Activated T-helper 17 cell treated with anti-CD3 and anti-CD28 coated beads, Interleukin-2, amount 50 U/mL, for 72 hours (primary cell): ENCODE results near the gene UBN2. TPM values are rescaled to one million over a fixed set of nuclear protein-coding genes. Genes with fewer than 3 reads are reported as not detected.
"Not testable (repeated sequence)": the region's sequence is repeated elsewhere in the genome, so short reads cannot be mapped to it uniquely, and the experiment has no call there.

Experiments
- ATAC-seq: fragments of 150-1000 bp; cut with Tn5 transposase; replicated peaks from 2 replicates; pipeline ENCODE4 v1.10.0; 2021; ENCODE audit warnings: mild to moderate bottlenecking, moderate library complexity
- H3K27ac Mint-ChIP-seq: one replicate; pipeline ENCODE4 v1.8.0; 2022; ENCODE audit warnings: mixed read lengths
- H3K27me3 Mint-ChIP-seq: one replicate; pipeline ENCODE4 v1.8.0; 2022; ENCODE audit warnings: mixed read lengths
- H3K36me3 Mint-ChIP-seq: one replicate; pipeline ENCODE4 v1.8.0; 2022; ENCODE audit warnings: low read depth, mild to moderate bottlenecking, mixed read lengths
- H3K4me1 Mint-ChIP-seq: one replicate; pipeline ENCODE4 v1.8.0; 2022; ENCODE audit warnings: mixed read lengths
- H3K4me3 Mint-ChIP-seq: one replicate; pipeline ENCODE4 v1.8.0; 2022; ENCODE audit warnings: mild to moderate bottlenecking, mixed read lengths
- H3K9me3 Mint-ChIP-seq: one replicate; pipeline ENCODE4 v1.8.0; 2022; ENCODE audit warnings: mixed read lengths
- total RNA-seq, 2 donors: library from RNA; stranded (reverse); gene quantifications; one replicate each; pipeline ENCODE4 v1.2.3, GENCODE V29; 2022

Gene UBN2
- 10 to 100 TPM; 11.8 to 16.2 TPM for total RNA-seq

- peaks cover 15% of the 10 kb centered on the region for H3K4me1 Mint-ChIP-seq
- H3K27me3 Mint-ChIP-seq: no peaks in the 10 kb centered on the region
- peaks cover 11% of the 10 kb centered on the region for H3K36me3 Mint-ChIP-seq
- H3K9me3 Mint-ChIP-seq: no peaks in the 10 kb centered on the region
- peak within 1 kb of the TSS; percentile 97 for H3K27ac Mint-ChIP-seq
- ATAC-seq: peak; percentile 97
- peak within 1 kb of the TSS; percentile 97 for H3K4me3 Mint-ChIP-seq
Observed at GRCh38 chr7:139230774-139231512, at the start of gene UBN2. Gene UBN2, plus strand, starts transcription at chr7:139231237. Its CDS starts 248 bp downstream, at chr7:139231485.

DNA sequence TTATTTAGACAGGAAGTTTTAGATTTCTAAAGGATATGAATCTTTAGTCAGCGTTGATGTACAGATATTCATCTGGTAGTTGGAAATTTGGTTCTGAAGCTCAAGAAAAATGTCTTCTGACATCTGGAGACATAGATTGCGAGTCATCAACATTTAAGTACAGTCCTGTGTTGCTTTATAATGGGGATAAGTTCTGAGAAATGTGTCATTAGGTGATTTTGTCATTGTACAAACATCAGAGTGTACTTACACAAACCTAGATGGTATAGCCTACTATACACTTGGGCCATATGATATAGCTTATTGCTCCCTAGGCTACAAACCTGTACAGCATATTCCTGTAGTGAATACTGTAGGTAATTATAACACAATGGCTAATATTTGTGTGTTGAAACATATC lies 49.6 kb upstream of the UBN2 start:
- no peak for ATAC-seq
- H3K4me1 Mint-ChIP-seq: no peaks in the 10 kb centered on the region
- no peak overlapping the region for H3K27ac Mint-ChIP-seq
- H3K9me3 Mint-ChIP-seq: no peaks in the 10 kb centered on the region
- no peaks in the 10 kb centered on the region for H3K27me3 Mint-ChIP-seq
- H3K4me3 Mint-ChIP-seq: no peak overlapping the region
- no peaks in the 10 kb centered on the region for H3K36me3 Mint-ChIP-seq

DNA sequence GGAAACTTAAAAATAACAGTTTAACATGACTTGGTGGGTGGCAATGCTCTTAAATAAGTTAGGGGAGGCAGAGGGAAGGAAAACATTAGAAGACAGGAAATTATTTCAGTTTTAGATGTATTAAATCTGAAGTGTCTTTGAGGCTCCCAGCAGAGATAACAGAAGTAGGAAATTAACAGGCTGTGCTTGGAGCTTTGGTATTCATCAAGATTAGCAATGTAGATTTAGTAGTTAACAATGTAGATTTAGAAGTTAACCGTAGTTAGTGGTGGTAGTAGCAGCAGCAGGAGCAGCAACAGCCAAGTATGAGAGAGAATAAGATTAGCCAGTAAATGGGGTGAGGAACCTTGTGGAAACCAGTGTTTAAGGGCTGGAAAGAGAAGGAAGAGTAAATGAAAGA lies 48.7 kb upstream of the UBN2 start:
- H3K9me3 Mint-ChIP-seq: no peaks in the 10 kb centered on the region
- no peak for ATAC-seq
- no peak overlapping the region for H3K27ac Mint-ChIP-seq
- H3K36me3 Mint-ChIP-seq: no peaks in the 10 kb centered on the region
- H3K4me3 Mint-ChIP-seq: no peak overlapping the region
- H3K4me1 Mint-ChIP-seq: no peaks in the 10 kb centered on the region
- H3K27me3 Mint-ChIP-seq: no peaks in the 10 kb centered on the region

DNA sequence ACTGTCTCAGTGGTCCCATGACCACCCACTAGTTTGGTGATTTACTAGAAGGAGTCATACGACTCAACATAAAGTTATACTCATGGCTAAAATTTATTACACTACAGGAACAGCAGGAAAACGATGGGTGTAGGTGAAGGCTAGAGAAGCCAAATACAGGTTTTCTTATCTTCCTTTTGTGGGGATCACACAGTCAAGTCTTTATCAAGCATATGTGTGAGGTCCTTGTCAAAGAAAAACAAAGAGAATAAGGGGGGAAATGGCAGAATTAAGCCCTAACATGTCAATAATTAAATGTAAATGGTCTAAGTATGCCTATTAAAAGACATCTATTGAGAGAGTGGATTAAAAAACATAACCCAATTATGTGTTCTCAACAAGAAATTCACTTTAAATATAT lies 47.8 kb upstream of the UBN2 start:
- no peak overlapping the region for H3K4me3 Mint-ChIP-seq
- no peak overlapping the region for H3K27ac Mint-ChIP-seq
- ATAC-seq: no peak
- H3K27me3 Mint-ChIP-seq: no peaks in the 10 kb centered on the region
- H3K36me3 Mint-ChIP-seq: no peaks in the 10 kb centered on the region
- H3K4me1 Mint-ChIP-seq: no peaks in the 10 kb centered on the region
- no peaks in the 10 kb centered on the region for H3K9me3 Mint-ChIP-seq

DNA sequence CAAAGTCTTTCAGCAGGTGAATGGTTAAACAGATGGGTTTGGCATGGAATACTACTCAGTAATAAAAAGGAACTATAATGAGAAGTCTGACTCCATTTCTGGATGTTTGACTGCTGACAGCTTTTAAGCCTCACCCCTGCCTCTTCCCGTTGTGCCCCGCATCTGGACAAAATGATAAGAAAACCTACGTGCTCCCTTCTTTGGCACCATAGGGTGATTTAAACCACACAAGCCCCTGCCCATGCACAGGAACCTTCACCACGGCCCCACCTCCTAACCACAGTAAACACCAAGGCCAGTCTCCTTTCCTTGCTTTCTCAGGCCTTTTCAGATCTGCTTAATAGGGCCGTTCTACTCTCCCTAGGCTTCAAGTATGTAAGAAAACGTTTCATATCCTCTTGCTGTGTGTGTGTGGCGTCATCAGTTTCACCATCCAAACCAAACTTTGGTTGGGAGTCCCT lies 47.1 kb upstream of the UBN2 start:
- Mint-ChIP-seq H3K27ac (no peak overlapping the region), H3K4me1 (no peaks in the 10 kb centered on the region), H3K9me3 (no peaks in the 10 kb centered on the region), H3K4me3 (no peak overlapping the region), H3K36me3 (no peaks in the 10 kb centered on the region), H3K27me3 (no peaks in the 10 kb centered on the region)
- ATAC-seq: no peak

GRCh38 chr7:139186146-139186545 lies 44.9 kb upstream of the UBN2 start:
- ATAC-seq: no peak
- Mint-ChIP-seq H3K9me3 (no peaks in the 10 kb centered on the region), H3K4me1 (no peaks in the 10 kb centered on the region), H3K27ac (no peak overlapping the region), H3K27me3 (no peaks in the 10 kb centered on the region), H3K4me3 (no peak overlapping the region), H3K36me3 (no peaks in the 10 kb centered on the region)

GRCh38 chr7:139189357-139189756 lies 41.7 kb upstream of the UBN2 start:
- Mint-ChIP-seq H3K4me3 (no peak overlapping the region), H3K9me3 (no peaks in the 10 kb centered on the region), H3K27me3 (no peaks in the 10 kb centered on the region), H3K27ac (no peak overlapping the region), H3K36me3 (no peaks in the 10 kb centered on the region), H3K4me1 (no peaks in the 10 kb centered on the region)
- no peak for ATAC-seq

DNA sequence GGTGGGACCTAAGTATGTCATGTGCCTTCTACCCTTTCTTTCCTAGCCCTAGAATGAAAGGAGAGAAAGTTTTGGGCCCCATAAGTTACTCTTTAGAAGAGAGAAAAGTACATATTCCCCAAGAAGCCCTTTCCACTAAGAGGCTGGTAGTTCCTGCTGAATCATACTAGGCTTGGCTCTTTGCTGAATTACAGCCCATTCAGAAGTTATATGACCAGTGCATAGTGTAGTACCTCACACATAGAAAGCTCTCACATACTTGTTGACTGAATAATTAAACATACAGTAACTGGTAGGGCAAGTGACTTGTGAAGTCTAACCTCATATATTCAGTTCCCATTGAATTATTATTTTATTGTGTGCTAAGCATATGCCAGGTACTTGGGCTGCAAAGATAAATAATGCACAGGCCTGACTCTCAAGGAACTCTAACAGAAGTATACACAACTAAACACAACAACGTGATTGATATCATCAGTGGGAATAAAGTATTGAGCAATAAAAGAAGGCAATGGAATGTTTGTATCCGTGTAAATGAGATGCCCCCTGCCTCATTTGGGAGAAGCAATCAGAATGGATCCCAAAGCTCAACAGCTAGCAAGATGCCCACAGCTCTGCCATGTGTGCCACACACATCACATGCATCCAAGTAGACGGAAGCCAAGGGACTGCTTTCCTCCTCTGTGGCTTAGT lies 38.9 kb upstream of the UBN2 start:
- H3K4me1 Mint-ChIP-seq: no peaks in the 10 kb centered on the region
- no peak overlapping the region for H3K4me3 Mint-ChIP-seq
- H3K36me3 Mint-ChIP-seq: no peaks in the 10 kb centered on the region
- H3K9me3 Mint-ChIP-seq: no peaks in the 10 kb centered on the region
- no peaks in the 10 kb centered on the region for H3K27me3 Mint-ChIP-seq
- ATAC-seq: no peak
- no peak overlapping the region for H3K27ac Mint-ChIP-seq

DNA sequence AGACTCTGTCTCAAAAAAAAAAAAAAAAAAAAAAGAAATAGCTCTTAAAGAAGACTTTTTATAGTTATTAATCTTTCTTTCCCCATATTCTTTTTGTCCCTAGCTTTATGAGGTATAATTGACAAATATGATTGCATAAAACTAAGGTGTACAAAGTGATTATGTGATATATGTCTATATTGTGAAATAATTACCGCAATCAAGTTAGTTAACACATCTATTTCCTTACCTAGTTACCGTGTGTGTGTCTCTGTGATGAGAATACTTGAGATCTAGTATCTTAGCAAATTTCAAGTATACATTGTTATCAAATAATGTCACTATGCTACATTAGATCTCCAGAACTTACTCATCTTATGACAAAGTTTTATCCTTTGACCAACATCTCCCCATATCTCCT lies 30.7 kb upstream of the UBN2 start:
- peaks cover 2% of the 10 kb centered on the region for H3K9me3 Mint-ChIP-seq
- no peak overlapping the region for H3K27ac Mint-ChIP-seq
- H3K27me3 Mint-ChIP-seq: no peaks in the 10 kb centered on the region
- ATAC-seq: no peak
- no peaks in the 10 kb centered on the region for H3K4me1 Mint-ChIP-seq
- no peaks in the 10 kb centered on the region for H3K36me3 Mint-ChIP-seq
- H3K4me3 Mint-ChIP-seq: no peak overlapping the region

GRCh38 chr7:139203992-139204391 lies 27.0 kb upstream of the UBN2 start:
- ATAC-seq: no peak
- Mint-ChIP-seq H3K27me3 (no peaks in the 10 kb centered on the region), H3K9me3 (peaks cover 12% of the 10 kb centered on the region), H3K36me3 (no peaks in the 10 kb centered on the region), H3K4me3 (no peak overlapping the region), H3K4me1 (no peaks in the 10 kb centered on the region), H3K27ac (no peak overlapping the region)

DNA sequence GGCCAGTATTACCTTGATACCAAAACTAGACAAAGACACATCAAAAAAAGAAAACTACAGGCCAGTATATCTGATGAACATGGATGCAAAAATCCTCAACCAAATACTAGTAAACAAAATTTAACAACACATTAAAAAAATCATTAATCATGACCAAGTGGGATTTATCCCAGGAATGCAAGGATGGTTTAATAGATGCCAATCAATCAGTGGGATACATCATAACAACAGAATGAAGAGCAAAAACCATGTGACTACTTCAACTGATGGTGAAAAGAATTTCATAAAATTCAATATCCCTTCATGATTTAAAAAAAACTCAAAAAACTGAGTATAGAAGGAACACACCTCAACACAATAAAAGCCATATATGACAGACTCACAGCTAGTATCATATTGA lies 25.2 kb upstream of the UBN2 start:
- peaks cover 19% of the 10 kb centered on the region for H3K9me3 Mint-ChIP-seq
- no peak overlapping the region for H3K4me3 Mint-ChIP-seq
- no peaks in the 10 kb centered on the region for H3K4me1 Mint-ChIP-seq
- no peak for ATAC-seq
- no peaks in the 10 kb centered on the region for H3K36me3 Mint-ChIP-seq
- H3K27ac Mint-ChIP-seq: no peak overlapping the region
- H3K27me3 Mint-ChIP-seq: peaks cover 8% of the 10 kb centered on the region

GRCh38 chr7:139212133-139212532 lies 18.9 kb upstream of the UBN2 start:
- no peaks in the 10 kb centered on the region for H3K4me1 Mint-ChIP-seq
- H3K27me3 Mint-ChIP-seq: peaks cover 8% of the 10 kb centered on the region
- no peak overlapping the region for H3K4me3 Mint-ChIP-seq
- peaks cover 8% of the 10 kb centered on the region for H3K9me3 Mint-ChIP-seq
- H3K27ac Mint-ChIP-seq: no peak overlapping the region
- ATAC-seq: no peak
- H3K36me3 Mint-ChIP-seq: no peaks in the 10 kb centered on the region

- not testable (repeated sequence) for H3K27me3 Mint-ChIP-seq, H3K9me3 Mint-ChIP-seq, H3K27ac Mint-ChIP-seq, H3K36me3 Mint-ChIP-seq, H3K4me3 Mint-ChIP-seq, H3K4me1 Mint-ChIP-seq, ATAC-seq
Observed at GRCh38 chr7:139213489-139213888, 17.5 kb upstream of the UBN2 start.

GRCh38 chr7:139218173-139218572 lies 12.9 kb upstream of the UBN2 start:
- Mint-ChIP-seq H3K9me3 (no peaks in the 10 kb centered on the region), H3K36me3 (no peaks in the 10 kb centered on the region), H3K27me3 (peaks cover 6% of the 10 kb centered on the region), H3K27ac (no peak overlapping the region), H3K4me1 (no peaks in the 10 kb centered on the region), H3K4me3 (no peak overlapping the region)
- ATAC-seq: no peak

DNA sequence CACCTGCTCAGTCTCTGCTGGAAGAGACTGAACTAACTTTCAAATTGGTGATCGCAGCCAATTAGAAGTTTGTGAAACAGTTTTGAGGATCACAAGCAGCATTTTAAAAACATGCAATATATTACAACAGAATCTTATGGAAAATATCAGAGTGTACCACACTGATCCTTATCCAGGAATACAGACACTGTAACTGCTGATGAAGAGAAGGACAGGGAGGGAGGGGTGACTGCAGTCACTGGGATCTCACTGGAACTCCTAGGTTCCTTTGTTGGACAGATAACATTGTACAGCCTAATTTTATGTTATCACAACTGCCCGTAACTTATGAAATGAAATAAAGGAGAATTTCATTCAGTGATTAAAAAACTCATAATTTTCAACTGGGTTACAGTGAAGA lies 6.8 kb upstream of the UBN2 start:
- Mint-ChIP-seq H3K4me1 (no peaks in the 10 kb centered on the region), H3K36me3 (no peaks in the 10 kb centered on the region), H3K9me3 (no peaks in the 10 kb centered on the region), H3K27me3 (peaks cover 11% of the 10 kb centered on the region), H3K27ac (no peak overlapping the region), H3K4me3 (no peak overlapping the region)
- ATAC-seq: no peak
